Fibroblast of lung (primary cell): ENCODE data around the gene RNPEPL1. TPM values are rescaled to one million over a fixed set of nuclear protein-coding genes. Genes with fewer than 3 reads are reported as not detected.

ENCODE experiments used
- DNase-seq, 2 donors: peaks; one replicate each; pipeline versions ENCODE4 v3.0.0 to v3.0.0-alpha.2; 2010; ENCODE audit warnings: low read depth in 2 of 2
- H2AFZ ChIP-seq: 2 replicates; pipeline ENCODE4 v1.5.1; 2012; ENCODE audit warnings: low read length, control low read depth, inconsistent platforms
- H3K27ac ChIP-seq: 2 replicates; pipeline ENCODE4 v1.5.1; 2011; ENCODE audit warnings: low read length, control low read depth; ENCODE audit not compliant: insufficient read depth
- H3K27me3 ChIP-seq: 2 replicates; pipeline ENCODE4 v1.5.1; 2011; ENCODE audit warnings: mild to moderate bottlenecking, low read length; ENCODE audit not compliant: control insufficient read depth, insufficient read depth
- H3K36me3 ChIP-seq: 2 replicates; pipeline ENCODE4 v1.5.1; 2011; ENCODE audit warnings: low read length; ENCODE audit not compliant: control insufficient read depth, insufficient read depth
- H3K4me1 ChIP-seq: 2 replicates; pipeline ENCODE4 v1.5.1; 2011; ENCODE audit warnings: low read length; ENCODE audit not compliant: control insufficient read depth, insufficient read depth; ENCODE audit errors: extremely low read depth
- H3K4me2 ChIP-seq: 2 replicates; pipeline ENCODE4 v1.5.1; 2011; ENCODE audit warnings: low read length, control low read depth; ENCODE audit not compliant: insufficient read depth; ENCODE audit errors: extremely low read depth
- H3K4me3 ChIP-seq, 4 experiments: fragments of 200-600 bp in 1 of 4; sonication (generic) in 1 of 4; replicated peaks in 1 of 4; 2 replicates each; pipeline ENCODE4 v1.5.1; 2011 to 2016; ENCODE audit warnings: low read length in 4 of 4, low read depth in 3 of 4, mild to moderate bottlenecking in 3 of 4, control low read depth in 2 of 4, inconsistent platforms in 1 of 4, mixed read lengths in 1 of 4; ENCODE audit not compliant: insufficient read depth in 1 of 4; ENCODE audit errors: control extremely low read depth in 1 of 4
- H3K79me2 ChIP-seq: 2 replicates; pipeline ENCODE4 v1.5.1; 2012; ENCODE audit warnings: mild to moderate bottlenecking, low read length, inconsistent platforms; ENCODE audit not compliant: control insufficient read depth, insufficient read depth
- H3K9ac ChIP-seq: 2 replicates; pipeline ENCODE4 v1.5.1; 2011; ENCODE audit warnings: mild to moderate bottlenecking, low read length, control low read depth; ENCODE audit not compliant: insufficient read depth
- H3K9me3 ChIP-seq: 2 replicates; pipeline ENCODE4 v1.5.1; 2012; ENCODE audit warnings: low read depth, low read length; ENCODE audit not compliant: control insufficient read depth, insufficient read depth
- H4K20me1 ChIP-seq: 2 replicates; pipeline ENCODE4 v1.5.1; 2011; ENCODE audit warnings: low read length; ENCODE audit not compliant: control insufficient read depth, insufficient read depth; ENCODE audit errors: extremely low read depth
- EZH2 ChIP-seq: IDR thresholded peaks from 2 replicates; pipeline ENCODE4 v1.5.1; 2012; ENCODE audit warnings: low read length, control low read depth, mild to moderate bottlenecking; ENCODE audit errors: missing control alignments
- polyA plus RNA-seq, 2 donors: library from polyadenylated mRNA; depleted of rRNA in 1 of 2; stranded (reverse) in 1 of 2; unstranded in 1 of 2; fragments of >200 nt; gene quantifications; 2 replicates each; pipeline ENCODE4 v1.2.1, GENCODE V29; 2011 to 2012; ENCODE audit warnings: missing spikeins in 1 of 2
- total RNA-seq: library from RNA; depleted of rRNA; stranded (reverse); fragments of >200 nt; gene quantifications from 2 replicates; pipeline ENCODE4 v1.2.1, GENCODE V29; 2014
- TF ChIP-seq, protein P1 (sequence below), 2 donors: IDR thresholded peaks in 1 of 2; conservative IDR thresholded peaks in 1 of 2; 1 replicate in 1 of 2; 2 replicates in 1 of 2; pipeline ENCODE4 v1.5.1; 2011 to 2012; ENCODE audit warnings: low read length in 2 of 2, control low read depth in 1 of 2, inconsistent platforms in 1 of 2, low read depth in 1 of 2, mild to moderate bottlenecking in 1 of 2

RNPEPL1 gene
- total and polyA plus RNA-seq, 2 donors (not counting 1 experiment from before 2014, with no cell fraction given): 7.9 to 20.6 TPM

DNA sequence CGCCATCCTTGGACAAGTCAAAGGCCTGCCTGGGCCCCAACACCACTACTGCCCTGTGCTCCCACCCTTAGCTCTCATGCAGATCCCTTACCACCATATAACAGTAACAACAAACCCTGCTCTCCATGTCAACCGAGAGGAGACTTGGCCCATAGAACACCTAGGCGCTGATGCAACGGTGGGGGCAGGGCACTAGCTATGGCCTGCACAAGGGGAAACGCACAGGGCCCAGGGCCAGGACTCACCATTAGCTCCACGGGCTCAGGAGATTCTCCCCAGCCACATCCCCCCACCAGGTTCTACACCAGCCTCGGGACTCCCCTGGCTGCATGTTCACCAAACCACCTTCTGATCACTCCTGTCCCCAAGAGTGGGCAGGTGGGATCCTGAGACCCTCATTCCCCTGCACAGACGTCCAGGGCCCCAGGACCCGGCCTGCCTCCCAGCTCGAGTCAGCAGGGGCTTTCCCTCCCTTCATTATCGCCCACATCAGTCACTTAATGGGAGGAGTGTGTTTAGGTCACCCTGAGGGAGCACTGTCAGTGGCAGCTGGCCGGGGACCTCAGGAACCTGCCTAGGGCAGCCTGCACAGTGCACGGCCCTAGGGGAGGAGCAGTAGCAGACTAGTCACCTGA lies 39.8 kb upstream of the RNPEPL1 start:
- H4K20me1 ChIP-seq: no peaks in the 10 kb centered on the region
- DNase-seq: no peak
- H3K9me3 ChIP-seq: no peaks in the 10 kb centered on the region
- no peak overlapping the region for H3K9ac ChIP-seq
- H3K4me1 ChIP-seq: no peaks in the 10 kb centered on the region
- H3K79me2 ChIP-seq: no peaks in the 10 kb centered on the region
- no peak overlapping the region for H3K27ac ChIP-seq
- TF ChIP-seq, protein P1, sequence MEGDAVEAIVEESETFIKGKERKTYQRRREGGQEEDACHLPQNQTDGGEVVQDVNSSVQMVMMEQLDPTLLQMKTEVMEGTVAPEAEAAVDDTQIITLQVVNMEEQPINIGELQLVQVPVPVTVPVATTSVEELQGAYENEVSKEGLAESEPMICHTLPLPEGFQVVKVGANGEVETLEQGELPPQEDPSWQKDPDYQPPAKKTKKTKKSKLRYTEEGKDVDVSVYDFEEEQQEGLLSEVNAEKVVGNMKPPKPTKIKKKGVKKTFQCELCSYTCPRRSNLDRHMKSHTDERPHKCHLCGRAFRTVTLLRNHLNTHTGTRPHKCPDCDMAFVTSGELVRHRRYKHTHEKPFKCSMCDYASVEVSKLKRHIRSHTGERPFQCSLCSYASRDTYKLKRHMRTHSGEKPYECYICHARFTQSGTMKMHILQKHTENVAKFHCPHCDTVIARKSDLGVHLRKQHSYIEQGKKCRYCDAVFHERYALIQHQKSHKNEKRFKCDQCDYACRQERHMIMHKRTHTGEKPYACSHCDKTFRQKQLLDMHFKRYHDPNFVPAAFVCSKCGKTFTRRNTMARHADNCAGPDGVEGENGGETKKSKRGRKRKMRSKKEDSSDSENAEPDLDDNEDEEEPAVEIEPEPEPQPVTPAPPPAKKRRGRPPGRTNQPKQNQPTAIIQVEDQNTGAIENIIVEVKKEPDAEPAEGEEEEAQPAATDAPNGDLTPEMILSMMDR (conservative IDR thresholded peaks at IDR 0.05 in 1 of 2, IDR thresholded peaks at IDR 0.05 in 1 of 2; ENCODE audit: low read depth in 1 of 2, low read length in 2 of 2): no peak
- no peak for TF ChIP-seq EZH2
- H3K27me3 ChIP-seq: no peaks in the 10 kb centered on the region
- no peak overlapping the region for H3K4me2 ChIP-seq
- no peak overlapping the region for H2AFZ ChIP-seq
- no peaks in the 10 kb centered on the region for H3K36me3 ChIP-seq
- H3K4me3 ChIP-seq: no peak overlapping the region

- Histone ChIP-seq H3K36me3 (no peaks in the 10 kb centered on the region), H3K9ac (no peak overlapping the region), H2AFZ (no peak overlapping the region), H3K4me2 (no peak overlapping the region), H3K79me2 (no peaks in the 10 kb centered on the region), H3K4me3 (no peak overlapping the region), H3K27ac (no peak overlapping the region), H4K20me1 (no peaks in the 10 kb centered on the region), H3K4me1 (no peaks in the 10 kb centered on the region), H3K9me3 (no peaks in the 10 kb centered on the region), H3K27me3 (no peaks in the 10 kb centered on the region)
- no peak for DNase-seq
- TF ChIP-seq, protein P1 (conservative IDR thresholded peaks at IDR 0.05 in 1 of 2, IDR thresholded peaks at IDR 0.05 in 1 of 2; ENCODE audit: low read depth in 1 of 2, low read length in 2 of 2): no peak
- no peak for TF ChIP-seq EZH2
Observed at GRCh38 chr2:240529344-240529999, 38.8 kb upstream of the RNPEPL1 start.

DNA sequence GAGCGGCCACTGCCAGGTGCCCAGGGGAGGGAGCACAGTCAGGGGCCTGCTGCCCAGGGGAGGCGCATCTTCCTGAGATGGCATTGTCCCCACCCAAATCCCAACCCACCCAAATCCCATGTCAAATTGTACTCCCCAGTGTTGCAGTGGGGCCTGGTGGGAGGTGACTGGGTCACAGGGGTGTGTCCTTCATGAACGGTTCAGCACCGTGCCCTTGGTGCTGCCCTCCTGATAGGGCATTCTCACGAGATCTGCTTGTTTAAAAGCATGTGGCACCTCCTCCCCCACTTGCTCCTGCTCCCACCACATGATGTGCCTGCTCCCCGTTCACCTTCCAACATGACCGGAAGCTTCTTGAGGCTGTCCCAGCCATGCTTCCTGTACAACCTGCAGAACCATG lies 38.1 kb upstream of the RNPEPL1 start:
- H3K9me3 ChIP-seq: no peaks in the 10 kb centered on the region
- no peak overlapping the region for H3K27ac ChIP-seq
- no peak overlapping the region for H3K9ac ChIP-seq
- H3K27me3 ChIP-seq: no peaks in the 10 kb centered on the region
- no peaks in the 10 kb centered on the region for H3K4me1 ChIP-seq
- H3K36me3 ChIP-seq: no peaks in the 10 kb centered on the region
- H3K79me2 ChIP-seq: no peaks in the 10 kb centered on the region
- no peak for DNase-seq
- no peak for TF ChIP-seq EZH2
- no peaks in the 10 kb centered on the region for H4K20me1 ChIP-seq
- no peak overlapping the region for H3K4me3 ChIP-seq
- H3K4me2 ChIP-seq: no peak overlapping the region
- no peak overlapping the region for H2AFZ ChIP-seq
